Epithelial cell of proximal tubule (primary cell): ENCODE measurements around the gene PAOX. TPM values are rescaled to one million over a fixed set of nuclear protein-coding genes. Genes with fewer than 3 reads are reported as not detected.

ENCODE experiments used
- DNase-seq: peaks from one replicate; pipeline ENCODE4 v3.0.0-alpha.2; 2011; ENCODE audit warnings: low read depth
- H3K4me3 ChIP-seq: 2 replicates; pipeline ENCODE4 v1.5.1; 2011; ENCODE audit warnings: low read depth, mild to moderate bottlenecking, low read length
- CTCF ChIP-seq: conservative IDR thresholded peaks from 2 replicates; pipeline ENCODE4 v1.5.1; 2012; ENCODE audit warnings: low read depth, mild to moderate bottlenecking, low read length
- total RNA-seq: library from RNA; depleted of rRNA; stranded (reverse); fragments of >200 nt; gene quantifications from 2 replicates; pipeline ENCODE4 v1.2.3, GENCODE V29; 2015

The PAOX gene
- total RNA-seq, 1 donor from 2014 or later: 3.6 TPM

- no peak overlapping the region for H3K4me3 ChIP-seq
- DNase-seq: no peak
- TF ChIP-seq CTCF: no peak
These were observed 36.7 kb downstream of the PAOX start for GRCh38 chr10:133415752-133416151.

GRCh38 chr10:133418289-133418993, 39.4 kb downstream of the PAOX start:
- no peak for TF ChIP-seq CTCF
- no peak overlapping the region for H3K4me3 ChIP-seq
- DNase-seq: no peak

- no peak for TF ChIP-seq CTCF
- H3K4me3 ChIP-seq: no peak overlapping the region
- DNase-seq: no peak
These were observed 40.3 kb downstream of the PAOX start for GRCh38 chr10:133419211-133419950.

GRCh38 chr10:133420028-133420427, 41.0 kb downstream of the PAOX start:
- TF ChIP-seq CTCF: no peak
- DNase-seq: no peak
- H3K4me3 ChIP-seq: no peak overlapping the region

- DNase-seq: no peak
- no peak overlapping the region for H3K4me3 ChIP-seq
- no peak for TF ChIP-seq CTCF
These were observed 41.5 kb downstream of the PAOX start for GRCh38 chr10:133420579-133420978.

GRCh38 chr10:133421336-133422222, 42.5 kb downstream of the PAOX start:
- no peak overlapping the region for H3K4me3 ChIP-seq
- no peak for DNase-seq
- no peak for TF ChIP-seq CTCF
